Measurements from ENCODE around the gene ASB16. TPM values are rescaled to one million over a fixed set of nuclear protein-coding genes. Genes with fewer than 3 reads are reported as not detected.
"Not testable (repeated sequence)": the region's sequence is repeated elsewhere in the genome, so short reads cannot be mapped to it uniquely, and the experiment has no call there.

Gene ASB16
- total RNA-seq, 2 experiments from 2014 or later, result 0.14 TPM

DNA sequence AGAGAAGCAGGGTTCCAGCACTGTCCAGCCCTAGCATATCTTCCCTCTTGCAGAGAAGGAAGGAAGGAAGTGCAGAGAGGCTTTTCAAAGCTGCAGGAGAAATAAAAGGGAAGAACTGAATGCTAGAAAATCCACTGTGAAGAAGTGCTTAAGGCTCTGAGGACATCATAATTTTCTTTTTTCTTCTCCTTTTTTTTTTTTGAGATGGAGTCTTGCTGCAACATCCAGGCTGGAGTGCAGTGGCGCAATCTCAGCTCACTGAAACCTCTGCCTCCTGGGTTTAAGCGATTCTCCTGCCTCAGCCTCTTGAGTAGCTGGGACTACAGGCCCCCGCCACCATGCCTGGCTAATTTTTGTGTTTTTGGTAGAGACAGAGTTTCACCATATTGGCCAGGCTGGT, 21.4 kb upstream of the ASB16 start:
- peaks cover 42% of the 10 kb centered on the region for H3K36me3 Mint-ChIP-seq (ENCODE audit: low read depth)
- H3K9me3 Mint-ChIP-seq (ENCODE audit: low read depth); DNase-seq; H3K4me1 Mint-ChIP-seq; intact Hi-C loops (cut with DNase I, micrococcal nuclease); ATAC-seq; H3K4me3 Mint-ChIP-seq; H3K27me3 Mint-ChIP-seq; H3K27ac Mint-ChIP-seq: not testable (repeated sequence)
- POLR2A ChIA-PET, result interaction anchor here (0.6 to 0.9 kb wide), 2 partner anchors 25 to 58 kb away, joined by 3 read pairs; partner anchors contain the start of gene HDAC5
- CTCF ChIA-PET, result interaction anchor here (0.8 to 1.1 kb wide), 3 partner anchors 10 to 25 kb away, joined by 4 read pairs; partner anchors contain the start of gene HDAC5

DNA sequence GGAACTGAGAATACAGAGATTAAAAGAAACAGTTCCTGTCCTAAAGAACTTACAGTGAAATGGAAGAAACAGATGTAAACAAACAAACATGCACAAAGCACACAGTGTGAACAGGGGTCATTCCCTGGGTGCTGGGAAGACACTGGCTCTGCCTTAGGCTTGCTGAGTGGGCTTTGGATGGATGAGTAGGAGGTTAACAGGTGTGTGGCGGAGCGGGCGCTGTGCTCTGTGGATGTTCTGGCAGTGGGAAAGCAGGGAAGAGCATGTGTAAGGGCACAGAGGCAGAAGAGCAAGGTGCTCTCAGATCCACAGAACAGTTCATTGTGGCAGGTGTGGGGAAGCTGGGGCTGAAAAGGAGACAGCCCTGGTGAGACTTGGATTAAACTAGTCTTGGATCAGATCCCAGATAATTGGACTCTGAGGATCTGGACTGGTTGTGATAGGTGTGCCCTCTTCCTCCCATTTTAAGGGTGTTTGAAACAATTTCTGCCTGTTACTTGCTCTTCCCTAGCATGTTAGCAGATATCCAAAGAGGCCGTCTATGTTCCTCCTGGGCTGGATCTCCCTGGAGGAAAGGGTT, 20.7 kb upstream of the ASB16 start:
- Mint-ChIP-seq H3K9me3 (ENCODE audit: low read depth) (no peaks in the 10 kb centered on the region), H3K4me1 (no peaks in the 10 kb centered on the region), H3K27me3 (no peaks in the 10 kb centered on the region), H3K27ac (no peak overlapping the region), H3K36me3 (ENCODE audit: low read depth) (peaks cover 44% of the 10 kb centered on the region), H3K4me3 (no peak overlapping the region)
- POLR2A ChIA-PET, result interaction anchor here (1.1 kb wide), 1 partner anchor 65 kb away, joined by 9 read pairs; no protein-coding TSS in a partner anchor
- DNase-seq (no peak), ATAC-seq (no peak)
- CTCF ChIA-PET, result interaction anchor here (0.8 to 2.7 kb wide), 11 partner anchors 8 to 251 kb away, joined by 3 to 15 read pairs (median 4); partner anchors contain the start of genes FAM171A2 and HDAC5
- intact Hi-C loops (cut with DNase I, micrococcal nuclease), result no loop called here

DNA sequence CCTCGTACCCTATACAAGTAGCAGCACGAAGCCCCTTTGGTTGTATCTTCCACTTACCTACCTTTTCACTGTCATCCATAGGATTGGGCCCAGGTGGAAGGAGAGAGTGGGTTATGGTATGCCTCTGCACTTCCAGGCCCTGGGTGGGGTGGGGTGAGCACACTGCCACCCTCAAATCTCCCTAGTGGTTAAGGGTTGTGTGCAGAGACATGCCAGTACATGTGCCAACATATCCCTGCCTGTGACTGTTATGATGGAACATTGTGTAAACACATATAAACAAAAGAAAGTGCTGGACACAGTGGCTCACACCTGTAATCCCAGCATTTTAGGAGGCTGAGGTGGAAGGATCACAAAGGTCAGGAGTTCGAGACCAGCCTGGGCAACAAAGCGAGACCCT, 17.6 kb upstream of the ASB16 start:
- POLR2A ChIA-PET, result no interaction called here

GRCh38 chr17:44155488-44155887, 15.0 kb upstream of the ASB16 start:
- H3K4me1 Mint-ChIP-seq, result peaks cover 4% of the 10 kb centered on the region
- POLR2A ChIA-PET, result no interaction called here

More for the DNA sequence above, 17.6 kb upstream of the ASB16 start:
- Mint-ChIP-seq H3K9me3 (ENCODE audit: low read depth) (no peaks in the 10 kb centered on the region), H3K27me3 (no peaks in the 10 kb centered on the region), H3K4me3 (no peak overlapping the region), H3K27ac (no peak overlapping the region), H3K4me1 (no peaks in the 10 kb centered on the region), H3K36me3 (ENCODE audit: low read depth) (peaks cover 33% of the 10 kb centered on the region)
- intact Hi-C loops (cut with DNase I, micrococcal nuclease), result no loop called here
- CTCF ChIA-PET, result no interaction called here
- no peak for ATAC-seq
- DNase-seq, result no peak

DNA sequence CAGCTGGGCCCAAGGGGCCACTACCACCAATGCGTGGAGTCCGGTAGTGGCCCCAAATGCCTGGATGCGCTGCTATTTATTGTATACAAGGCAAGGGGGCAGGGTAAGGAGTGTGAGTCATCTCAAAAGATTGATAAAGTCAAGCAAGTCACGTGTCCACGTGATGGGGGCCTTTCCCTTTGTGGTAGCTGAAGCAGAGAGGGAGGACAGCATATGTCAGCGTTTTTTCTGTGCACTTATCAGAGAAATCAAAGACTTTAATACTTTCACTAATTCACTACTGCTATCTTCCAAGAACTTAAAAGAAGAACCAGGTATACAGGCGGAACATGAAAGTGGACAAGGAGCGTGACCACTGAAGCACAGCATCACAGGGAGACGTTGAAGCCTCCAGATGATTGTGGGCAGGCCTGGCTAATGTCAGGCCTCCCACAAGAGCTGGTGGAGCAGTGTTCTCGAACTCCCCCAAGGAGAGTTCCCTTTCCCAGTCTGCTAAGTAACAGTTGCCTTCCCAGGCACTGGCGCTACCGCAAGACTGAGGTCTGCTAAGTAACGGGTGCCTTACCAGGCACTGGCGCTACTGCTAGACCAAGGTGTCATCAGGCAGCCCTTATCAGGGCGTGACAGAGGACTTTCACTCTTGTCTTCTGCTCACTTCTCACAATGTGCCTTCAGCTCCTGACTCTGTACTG, 10.8 kb upstream of the ASB16 start:
- ChIA-PET POLR2A (no interaction called here), CTCF (interaction anchor here (0.9 to 2.0 kb wide), 3 partner anchors 8 to 11 kb away, joined by 3 to 8 read pairs (median 4); no protein-coding TSS in a partner anchor)
- no peaks in the 10 kb centered on the region for H3K27me3 Mint-ChIP-seq
- H3K27ac Mint-ChIP-seq, result no peak overlapping the region
- H3K9me3 Mint-ChIP-seq (ENCODE audit: low read depth), result no peaks in the 10 kb centered on the region
- peaks cover 4% of the 10 kb centered on the region for H3K4me1 Mint-ChIP-seq
- ATAC-seq, result peak; percentile 60
- intact Hi-C loops (cut with DNase I, micrococcal nuclease), result no loop called here
- DNase-seq, result peak; percentile 44
- peaks cover 10% of the 10 kb centered on the region for H3K36me3 Mint-ChIP-seq (ENCODE audit: low read depth)
- no peak overlapping the region for H3K4me3 Mint-ChIP-seq

More at GRCh38 chr17:44155488-44155887, 15.0 kb upstream of the ASB16 start:
- no peak overlapping the region for H3K27ac Mint-ChIP-seq
- no peak overlapping the region for H3K4me3 Mint-ChIP-seq
- ATAC-seq (no peak), DNase-seq (no peak)
- intact Hi-C loops (cut with DNase I, micrococcal nuclease), result no loop called here
- no peaks in the 10 kb centered on the region for H3K27me3 Mint-ChIP-seq
- H3K36me3 Mint-ChIP-seq (ENCODE audit: low read depth), result peaks cover 22% of the 10 kb centered on the region
- CTCF ChIA-PET, result interaction anchor here (1.3 kb wide), 1 partner anchor 13 kb away, joined by 3 read pairs; no protein-coding TSS in a partner anchor
- H3K9me3 Mint-ChIP-seq (ENCODE audit: low read depth), result no peaks in the 10 kb centered on the region

DNA sequence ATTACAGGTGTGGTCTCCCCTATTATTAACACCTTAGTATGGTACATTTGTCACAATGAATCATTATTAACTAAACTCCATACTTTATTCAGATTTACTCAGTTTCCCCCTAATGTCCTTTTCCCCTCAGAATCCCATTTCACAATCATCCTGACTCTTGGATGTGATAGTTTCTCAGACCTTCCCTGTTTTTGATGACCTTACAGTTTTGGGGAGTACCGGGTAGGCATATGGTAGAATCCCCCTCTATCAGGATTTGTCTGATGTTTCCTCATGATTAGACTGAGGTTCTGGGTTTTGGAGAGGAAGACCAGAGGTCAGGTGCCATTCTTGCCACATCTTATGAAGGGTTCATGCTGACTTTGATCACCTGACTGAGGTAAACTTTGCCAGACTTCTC, 6.0 kb upstream of the ASB16 start:
- Mint-ChIP-seq H3K9me3 (ENCODE audit: low read depth) (no peaks in the 10 kb centered on the region), H3K27ac (no peak overlapping the region), H3K4me1 (peaks cover 11% of the 10 kb centered on the region), H3K4me3 (no peak overlapping the region), H3K36me3 (ENCODE audit: low read depth) (no peaks in the 10 kb centered on the region), H3K27me3 (no peaks in the 10 kb centered on the region)
- ChIA-PET CTCF (no interaction called here), POLR2A (no interaction called here)
- intact Hi-C loops (cut with DNase I, micrococcal nuclease), result no loop called here
- ATAC-seq, result no peak
- DNase-seq, result no peak

DNA sequence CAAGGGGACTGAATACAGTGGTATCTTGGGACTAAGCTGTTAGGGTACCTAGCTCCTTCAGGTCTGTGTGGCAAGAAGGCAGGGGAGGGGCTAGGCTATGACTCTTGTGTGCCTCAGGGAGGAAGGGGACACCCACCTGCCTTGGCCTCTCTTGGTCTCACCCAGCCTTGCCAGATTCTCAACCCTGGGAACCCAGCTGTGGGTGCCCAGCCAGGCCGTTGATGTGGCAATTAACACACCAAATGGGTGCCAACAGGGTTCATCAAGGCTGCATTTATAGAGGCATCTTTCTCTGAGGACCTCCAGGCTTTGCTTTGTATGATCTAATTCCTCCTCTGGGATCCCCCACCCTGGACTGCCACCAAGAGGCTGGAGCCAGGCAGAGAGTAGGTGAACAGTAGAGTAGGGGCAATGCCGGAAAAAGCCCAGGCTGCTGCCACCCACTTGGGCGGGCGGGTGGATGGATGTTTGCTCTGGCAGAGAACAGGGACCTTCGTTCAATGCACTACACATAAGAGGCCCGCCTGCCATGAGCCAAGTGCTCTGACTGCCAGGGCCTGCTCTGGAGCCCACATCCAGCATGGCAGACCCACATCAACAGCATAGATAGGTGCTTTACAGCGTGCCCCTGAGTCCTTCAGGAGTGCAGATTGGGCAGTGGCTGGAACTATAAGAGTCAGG, 3.2 kb upstream of the ASB16 start:
- POLR2A ChIA-PET, result interaction anchor here (0.8 kb wide), 1 partner anchor 23 kb away, joined by 3 read pairs; no protein-coding TSS in a partner anchor
- ATAC-seq, result no peak
- intact Hi-C loops (cut with DNase I, micrococcal nuclease), result no loop called here
- Mint-ChIP-seq H3K36me3 (ENCODE audit: low read depth) (no peaks in the 10 kb centered on the region), H3K4me1 (peaks cover 8% of the 10 kb centered on the region), H3K9me3 (ENCODE audit: low read depth) (no peaks in the 10 kb centered on the region), H3K27me3 (no peaks in the 10 kb centered on the region), H3K27ac (no peak overlapping the region), H3K4me3 (no peak overlapping the region)
- CTCF ChIA-PET, result interaction anchor here (0.8 to 2.0 kb wide), 12 partner anchors 9 to 509 kb away, joined by 3 to 15 read pairs (median 4); partner anchors contain the start of gene HDAC5
- no peak for DNase-seq

GRCh38 chr17:44170135-44170498, 387 bp upstream of the ASB16 start:
- Mint-ChIP-seq H3K36me3 (ENCODE audit: low read depth) (no peaks in the 10 kb centered on the region), H3K27me3 (no peaks in the 10 kb centered on the region), H3K4me1 (peaks cover 8% of the 10 kb centered on the region), H3K27ac (no peak overlapping the region), H3K4me3 (no peak overlapping the region), H3K9me3 (ENCODE audit: low read depth) (no peaks in the 10 kb centered on the region)
- intact Hi-C loops (cut with DNase I, micrococcal nuclease), result no loop called here
- ChIA-PET CTCF (no interaction called here), POLR2A (no interaction called here)
- DNase-seq, result no peak
- ATAC-seq, result no peak

- no peak for DNase-seq
- Mint-ChIP-seq H3K27me3 (no peaks in the 10 kb centered on the region), H3K27ac (no peak overlapping the region), H3K4me3 (no peak overlapping the region), H3K9me3 (ENCODE audit: low read depth) (no peaks in the 10 kb centered on the region), H3K36me3 (ENCODE audit: low read depth) (peaks cover 4% of the 10 kb centered on the region), H3K4me1 (peaks cover 8% of the 10 kb centered on the region)
- no peak for ATAC-seq
- ChIA-PET CTCF (interaction anchor here (0.6 to 1.0 kb wide), 5 partner anchors 21 to 173 kb away, joined by 3 to 7 read pairs (median 4); partner anchors contain the start of gene GRN), POLR2A (no interaction called here)
- intact Hi-C loops (cut with DNase I, micrococcal nuclease), result no loop called here
Observed at GRCh38 chr17:44171931-44172455, 1.5 kb downstream of the ASB16 start.

DNA sequence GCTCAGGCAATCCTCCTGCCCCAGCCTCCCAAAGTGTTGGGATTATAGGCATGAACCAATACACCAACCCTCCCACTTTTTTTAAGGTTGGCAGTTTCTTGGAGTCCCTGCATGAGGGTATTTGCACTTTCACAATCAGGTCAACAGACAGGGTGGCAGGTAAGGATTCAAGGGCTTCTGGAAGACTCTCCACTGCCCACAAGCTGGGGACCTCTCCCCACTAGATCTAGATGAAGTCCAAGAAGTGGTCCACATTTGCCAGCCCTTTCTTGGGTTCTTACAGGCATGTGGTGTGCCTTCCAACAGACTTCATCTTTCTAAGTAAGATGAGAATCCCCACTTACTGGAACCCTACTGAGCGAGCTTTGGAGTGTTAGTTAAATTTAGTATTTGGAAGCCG, 3.9 kb downstream of the ASB16 start:
- POLR2A ChIA-PET, result no interaction called here
- H3K9me3 Mint-ChIP-seq (ENCODE audit: low read depth), result no peaks in the 10 kb centered on the region
- intact Hi-C loops (cut with DNase I, micrococcal nuclease), result no loop called here

DNA sequence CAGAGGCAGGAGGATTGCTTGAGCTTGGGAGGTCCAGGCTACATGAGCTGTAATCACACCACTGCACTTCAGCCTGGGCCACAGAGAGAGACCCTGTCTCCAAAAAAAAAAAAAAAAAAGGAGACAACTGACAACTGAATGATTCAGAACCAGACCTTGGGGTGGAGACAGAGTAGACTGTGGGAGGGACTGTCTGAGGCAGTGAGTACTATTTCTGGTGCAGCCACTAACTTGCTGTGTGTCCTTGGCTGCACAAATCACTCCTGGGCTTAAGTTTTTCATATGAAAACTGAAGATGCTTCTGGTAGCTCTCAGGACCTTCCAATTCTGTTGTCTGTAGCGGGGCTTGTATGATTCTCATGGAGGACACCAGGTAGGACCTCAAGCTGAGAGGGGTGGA, 5.8 kb downstream of the ASB16 start:
- Mint-ChIP-seq H3K4me3 (no peak overlapping the region), H3K9me3 (ENCODE audit: low read depth) (no peaks in the 10 kb centered on the region), H3K4me1 (no peaks in the 10 kb centered on the region), H3K36me3 (ENCODE audit: low read depth) (peaks cover 4% of the 10 kb centered on the region), H3K27ac (no peak overlapping the region), H3K27me3 (no peaks in the 10 kb centered on the region)
- ChIA-PET CTCF (interaction anchor here (1.2 kb wide), 1 partner anchor 25 kb away, joined by 4 read pairs; no protein-coding TSS in a partner anchor), POLR2A (no interaction called here)
- ATAC-seq (peak; percentile 55), DNase-seq (no peak)
- intact Hi-C loops (cut with DNase I, micrococcal nuclease), result no loop called here

More for the DNA sequence above, 3.9 kb downstream of the ASB16 start:
- peaks cover 4% of the 10 kb centered on the region for H3K36me3 Mint-ChIP-seq (ENCODE audit: low read depth)
- CTCF ChIA-PET, result interaction anchor here (0.7 to 1.4 kb wide), 2 partner anchors 11 to 192 kb away, joined by 3 read pairs; no protein-coding TSS in a partner anchor
- H3K4me1 Mint-ChIP-seq, result no peaks in the 10 kb centered on the region
- no peaks in the 10 kb centered on the region for H3K27me3 Mint-ChIP-seq
- DNase-seq (no peak), ATAC-seq (no peak)
- no peak overlapping the region for H3K4me3 Mint-ChIP-seq
- no peak overlapping the region for H3K27ac Mint-ChIP-seq

Data from activated CD4-positive, alpha-beta T cell treated with anti-CD3 and anti-CD28 coated beads for 36 hours (primary cell).